Motor neuron (in vitro differentiated cells): Measurements from ENCODE around the gene DGKI. TPM values are rescaled to one million over a fixed set of nuclear protein-coding genes. Genes with fewer than 3 reads are reported as not detected.

Experiments
- ATAC-seq, 8 experiments: fragments of 200-7000 bp; cut with Tn5 transposase; replicated peaks in 6 of 8; 2 replicates each; pipeline ENCODE4 v1.8.0; 2021; ENCODE audit warnings: mild to moderate bottlenecking in 8 of 8, moderate library complexity in 8 of 8
- H3K27ac ChIP-seq, 2 donors: fragments of 250-450 bp; sonication (Bioruptor Pico); 2 replicates each; pipeline ENCODE4 v1.9.0; 2021; ENCODE audit warnings: antibody characterized with exemption in 2 of 2, mild to moderate bottlenecking in 2 of 2, moderate library complexity in 1 of 2
- H3K4me1 ChIP-seq, 2 donors: fragments of 250-450 bp; sonication (Bioruptor Pico); replicated peaks in 1 of 2; 2 replicates each; pipeline ENCODE4 v1.6.1; 2021; ENCODE audit warnings: antibody characterized with exemption in 2 of 2, mild to moderate bottlenecking in 2 of 2, moderate library complexity in 1 of 2
- H3K4me3 ChIP-seq, 5 donors: fragments of 250-450 bp; sonication (Bioruptor Pico); 2 replicates each; pipeline ENCODE4 v1.9.0; 2021; ENCODE audit warnings: antibody characterized with exemption in 5 of 5, mild to moderate bottlenecking in 5 of 5, moderate library complexity in 4 of 5
- WGBS, 10 experiments: fragments of 450-650 bp; shearing (Covaris generic); methylation state at CpG; one replicate each; pipeline ENCODE4 v1.0.0; 2022; 5-methylcytosine and 5-hydroxymethylcytosine counted together
- in situ Hi-C, 9 experiments: fragments of 400-800 bp; cut with MboI; loops; one replicate each; pipeline ENCODE4 v1.15.0; 2021; ENCODE audit warnings: low sequenced_read_pairs in 9 of 9, low pct_unique_long_range_greater_than_20kb in 2 of 9; ENCODE audit not compliant: unreplicated experiment in 9 of 9
- total RNA-seq, 8 experiments: library from RNA; unstranded; fragments of 300-600 nt; gene quantifications; 2 replicates each; pipeline versions ENCODE4 v1.2.3 to v1.2.4, GENCODE V29; 2022

The DGKI gene
- total RNA-seq, 8 experiments from 2014 or later: 0.27 to 30.3 (median 10.4) TPM

DNA sequence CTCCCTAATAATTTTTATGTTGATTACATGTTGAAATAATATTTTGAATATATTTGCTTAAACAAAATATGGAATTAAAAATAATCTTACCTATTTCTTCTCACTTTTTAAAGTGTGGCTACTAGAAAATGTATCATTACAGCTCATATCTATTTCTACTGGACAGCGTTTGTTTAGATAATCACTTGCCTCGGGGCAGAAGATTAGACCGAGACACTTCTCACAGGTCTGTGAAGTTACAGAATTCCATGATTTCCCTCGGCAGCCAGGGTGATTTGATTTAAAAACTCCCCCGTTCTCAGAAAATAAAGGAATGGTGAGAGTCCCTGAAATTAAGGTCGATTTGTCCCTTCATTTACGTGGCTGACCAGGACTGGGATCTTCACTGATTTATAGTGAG, 162.5 kb downstream of the DGKI start:
- Histone ChIP-seq H3K27ac (no peak overlapping the region), H3K4me1 (peaks cover 0 to 5% of the 10 kb centered on the region in 2 donors), H3K4me3 (no peak overlapping the region)
- WGBS, 10 experiments: 56 to 100% (median 85%) methylated on average over 2 to 6 of the region's 7 CpGs; no CpG with 5 or more reads in 1 of the 10 experiments
- in situ Hi-C loops: no loop called here
- no peak for ATAC-seq

- Histone ChIP-seq H3K27ac (no peak overlapping the region), H3K4me3 (no peak overlapping the region), H3K4me1 (peaks cover 0 to 5% of the 10 kb centered on the region in 2 donors)
- peak in 2 of 8 experiments; percentile 58 to 74 for ATAC-seq
- in situ Hi-C loops: no loop called here
These were observed 164.2 kb downstream of the DGKI start for GRCh38 chr7:137682596-137682995.

DNA sequence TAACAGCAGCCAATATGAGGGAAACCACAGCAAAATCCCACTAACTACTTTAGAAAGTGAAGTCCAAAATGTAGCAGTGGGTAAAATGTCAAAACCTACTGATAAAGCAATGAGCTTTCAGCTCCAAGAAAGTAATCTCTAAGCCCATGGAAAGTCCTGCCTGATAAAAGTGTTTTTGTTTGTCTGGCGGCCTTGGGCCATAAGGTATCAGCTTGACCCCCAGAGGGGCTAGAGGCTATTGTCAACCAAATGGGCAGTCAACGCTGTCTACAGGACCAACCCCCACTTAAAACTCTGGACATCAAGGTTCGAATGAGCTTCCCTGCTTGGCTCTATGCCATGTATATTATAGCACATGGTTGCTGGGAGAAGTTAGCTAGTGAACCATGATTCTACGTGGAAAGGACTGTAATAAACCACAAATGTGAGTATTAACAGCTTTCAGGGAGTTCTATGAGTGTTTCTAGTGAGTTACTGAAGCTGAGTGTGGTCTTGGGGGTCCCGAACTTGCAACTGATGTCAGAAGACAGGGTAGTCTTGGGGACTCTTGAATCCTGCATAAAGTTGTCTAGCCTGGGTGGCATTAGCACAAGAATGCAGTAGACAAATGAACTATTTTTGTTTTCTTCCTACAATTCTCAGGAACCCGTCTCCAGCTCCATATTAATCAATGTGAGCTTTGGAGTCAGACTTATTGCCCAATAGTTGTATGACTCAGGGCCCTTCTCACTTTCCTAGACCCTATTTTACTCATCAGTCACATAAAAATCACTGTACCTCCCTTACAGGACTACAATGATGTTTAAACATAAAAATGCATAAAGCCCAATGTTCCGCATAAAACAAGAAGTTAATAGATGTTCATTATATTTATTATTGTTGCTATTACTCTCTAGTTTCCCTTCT, 164.9 kb downstream of the DGKI start:
- ATAC-seq: peak in 3 of 8 experiments; percentile 34 to 98 (median 98)
- peaks cover 0 to 5% of the 10 kb centered on the region in 2 donors for H3K4me1 ChIP-seq
- WGBS, 10 experiments: 18 to 100% (median 68%) methylated on average over 1 to 7 of the region's 7 CpGs
- H3K4me3 ChIP-seq: no peak overlapping the region
- in situ Hi-C loops: no loop called here
- no peak overlapping the region for H3K27ac ChIP-seq

DNA sequence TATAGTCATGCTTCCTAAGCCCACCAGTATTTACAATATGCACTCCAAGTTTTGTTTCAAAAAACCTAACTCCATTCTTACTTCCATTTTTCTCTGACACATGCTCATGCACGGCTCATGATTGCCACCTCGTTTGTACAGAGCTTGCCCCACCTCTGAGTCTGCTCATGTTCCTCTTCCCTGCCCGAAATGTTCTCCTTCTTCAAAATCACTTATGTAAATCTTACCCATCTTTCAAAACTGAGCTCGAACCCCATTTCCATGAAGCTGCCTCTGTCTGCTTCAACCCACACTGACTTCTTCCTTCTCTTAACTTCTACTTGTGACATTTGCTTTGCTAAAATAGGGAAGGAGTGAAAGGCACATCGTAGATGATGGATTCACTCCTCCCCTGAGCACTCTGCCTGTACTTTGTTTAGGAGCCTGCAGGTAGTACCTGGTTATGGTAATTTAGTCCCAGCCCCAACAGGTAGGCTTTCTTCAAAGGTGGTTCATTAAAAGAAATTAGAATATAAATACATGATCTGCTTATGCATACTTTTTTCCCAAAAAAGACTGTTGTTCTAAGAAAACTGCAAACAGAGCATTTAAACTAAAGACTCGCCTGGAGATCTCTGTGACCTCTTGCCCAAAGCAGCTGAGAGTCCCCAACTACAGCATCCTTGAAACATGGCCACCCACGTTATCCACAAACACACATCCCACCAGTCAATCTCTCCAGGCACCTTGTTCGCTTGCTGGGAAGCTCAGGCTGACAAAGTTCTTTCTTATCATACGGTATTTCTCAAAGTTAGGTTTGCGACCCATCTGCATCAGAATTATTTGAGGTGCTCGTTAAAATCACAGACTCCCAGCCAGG, 172.0 kb downstream of the DGKI start:
- WGBS, 10 experiments: 41 to 100% (median 80%) methylated on average over 1 to 10 of the region's 11 CpGs
- H3K27ac ChIP-seq: no peak overlapping the region
- H3K4me3 ChIP-seq: no peak overlapping the region
- in situ Hi-C loops: loop anchor here in 6 of 9 experiments (25.0 kb wide), 3 partner anchors 138 to 338 kb away; partner anchors contain the start of gene CREB3L2 (in 4 of the 6)
- H3K4me1 ChIP-seq: peaks cover 0 to 6% of the 10 kb centered on the region in 2 donors
- no peak for ATAC-seq

DNA sequence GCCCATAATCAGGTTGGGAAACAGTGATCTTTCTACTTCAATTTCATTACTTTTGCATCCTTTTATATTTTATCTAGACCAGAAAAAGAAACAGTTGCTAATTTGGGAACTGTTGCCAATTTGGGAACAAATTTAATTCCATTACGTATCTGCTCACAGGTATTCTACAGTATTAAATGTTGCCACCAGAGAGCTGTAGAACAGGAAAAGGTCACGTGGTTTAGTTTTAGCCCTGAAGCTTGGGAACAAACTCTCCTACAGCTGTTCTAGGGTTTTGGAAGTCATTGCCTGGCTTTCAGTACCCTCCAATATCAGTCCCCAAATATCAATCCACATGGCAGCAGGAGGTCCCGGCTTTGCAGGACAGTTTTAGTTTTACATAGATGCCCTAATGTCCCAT, 172.7 kb downstream of the DGKI start:
- in situ Hi-C loops: loop anchor here in 6 of 9 experiments (25.0 kb wide), 3 partner anchors 138 to 338 kb away; partner anchors contain the start of gene CREB3L2 (in 4 of the 6)
- 24 to 100% (median 82%) methylated on average over 1 to 2 of the region's 3 CpGs for WGBS, 10 experiments
- ATAC-seq: no peak
- no peak overlapping the region for H3K4me3 ChIP-seq
- no peak overlapping the region for H3K27ac ChIP-seq
- H3K4me1 ChIP-seq: peaks cover 0 to 6% of the 10 kb centered on the region in 2 donors

- H3K4me1 ChIP-seq: peaks cover 0 to 6% of the 10 kb centered on the region in 2 donors
- H3K4me3 ChIP-seq: no peak overlapping the region
- WGBS, 10 experiments: 68 to 100% (median 96%) methylated on average over 4 to 5 of the region's 5 CpGs; no CpG with 5 or more reads in 3 of the 10 experiments
- H3K27ac ChIP-seq: no peak overlapping the region
- ATAC-seq: no peak
- in situ Hi-C loops: loop anchor here in 6 of 9 experiments (25.0 kb wide), 3 partner anchors 140 to 340 kb away; partner anchors contain the start of gene CREB3L2 (in 4 of the 6)
These were observed 174.9 kb downstream of the DGKI start for GRCh38 chr7:137671920-137672319.

GRCh38 chr7:137670222-137671064, 176.3 kb downstream of the DGKI start:
- peak in 1 of 8 experiments; percentile 14 for ATAC-seq
- in situ Hi-C loops: loop anchor here in 6 of 9 experiments (25.0 kb wide), 3 partner anchors 142 to 342 kb away; partner anchors contain the start of gene CREB3L2 (in 4 of the 6)
- no peak overlapping the region for H3K27ac ChIP-seq
- H3K4me3 ChIP-seq: no peak overlapping the region
- H3K4me1 ChIP-seq: peaks cover 0 to 6% of the 10 kb centered on the region in 2 donors
- 0 to 100% (median 79%) methylated on average over 1 to 5 of the region's 7 CpGs; no CpG with 5 or more reads in 5 of the 10 experiments for WGBS, 10 experiments

DNA sequence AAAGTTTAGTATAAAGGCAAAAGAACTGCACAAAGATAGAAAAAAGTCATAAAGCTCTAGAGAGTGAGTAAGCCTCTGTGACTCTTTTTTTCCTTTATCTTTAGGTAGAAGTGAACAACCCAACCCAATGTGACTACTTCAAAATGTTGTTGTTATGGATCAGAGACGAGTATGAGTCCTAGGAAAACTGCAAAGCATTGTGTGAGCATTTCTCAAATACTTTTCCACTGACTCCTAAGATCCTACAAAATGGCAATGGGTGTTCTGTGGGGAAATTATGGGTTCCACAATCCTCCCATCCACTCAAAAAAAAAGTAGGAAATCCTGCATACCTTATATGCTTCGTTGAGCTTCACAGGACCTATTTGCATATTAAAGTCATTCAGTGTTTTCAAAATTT, 177.1 kb downstream of the DGKI start:
- in situ Hi-C loops: loop anchor here in 6 of 9 experiments (25.0 kb wide), 3 partner anchors 143 to 343 kb away; partner anchors contain the start of gene CREB3L2 (in 4 of the 6)
- no peak for ATAC-seq
- Histone ChIP-seq H3K27ac (no peak overlapping the region), H3K4me3 (no peak overlapping the region), H3K4me1 (peaks cover 0 to 6% of the 10 kb centered on the region in 2 donors)
- 0 to 71% (median 25%) methylated on average over 1 to 2 of the region's 2 CpGs; no CpG with 5 or more reads in 1 of the 10 experiments for WGBS, 10 experiments

GRCh38 chr7:137668404-137668803, 178.4 kb downstream of the DGKI start:
- in situ Hi-C loops: loop anchor here in 6 of 9 experiments (25.0 kb wide), 3 partner anchors 144 to 344 kb away; partner anchors contain the start of gene CREB3L2 (in 4 of the 6)
- WGBS, 10 experiments: 0 to 78% (median 40%) methylated on average over 1 to 2 of the region's 2 CpGs; no CpG with 5 or more reads in 3 of the 10 experiments
- Histone ChIP-seq H3K4me3 (no peak overlapping the region), H3K27ac (no peak overlapping the region), H3K4me1 (peaks cover 0 to 6% of the 10 kb centered on the region in 2 donors)
- ATAC-seq: no peak

DNA sequence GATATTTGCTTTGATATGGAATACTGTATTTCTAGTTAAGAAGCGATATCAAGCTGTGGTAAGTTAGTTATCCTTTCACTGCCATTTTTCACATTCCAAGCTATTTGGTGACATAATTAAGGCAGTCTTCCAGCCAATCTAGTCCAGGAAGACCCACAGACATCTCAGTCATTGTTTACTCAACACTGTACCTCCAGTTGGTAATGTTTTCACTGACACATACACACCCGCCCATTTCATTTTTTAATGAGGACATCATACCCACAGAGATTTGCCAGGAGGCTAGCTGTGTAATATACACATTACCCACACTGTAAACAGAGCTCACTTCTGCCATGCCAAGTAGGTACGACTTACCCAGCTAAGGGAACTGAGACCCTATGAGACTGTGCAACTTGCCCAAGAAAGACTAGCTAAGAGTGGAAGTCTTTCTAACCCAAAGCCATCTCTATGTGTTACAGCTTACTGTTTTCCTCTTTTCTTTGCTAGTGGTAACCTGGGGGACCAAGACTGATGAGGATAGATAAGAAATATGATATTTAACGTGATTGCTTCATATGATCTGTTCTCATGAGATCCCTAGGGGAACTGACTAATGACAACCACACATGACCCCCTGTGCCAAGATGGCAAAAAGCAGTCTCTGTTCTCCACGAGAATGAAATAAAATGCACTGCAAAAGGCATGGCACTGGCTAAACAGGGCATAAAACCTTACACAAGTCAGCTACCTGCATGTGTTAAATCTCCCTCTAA, 179.0 kb downstream of the DGKI start:
- ATAC-seq: no peak
- H3K4me1 ChIP-seq: peaks cover 0 to 6% of the 10 kb centered on the region in 2 donors
- no peak overlapping the region for H3K27ac ChIP-seq
- in situ Hi-C loops: loop anchor here in 6 of 9 experiments (25.0 kb wide), 3 partner anchors 144 to 344 kb away; partner anchors contain the start of gene CREB3L2 (in 4 of the 6)
- no peak overlapping the region for H3K4me3 ChIP-seq
- WGBS, 10 experiments: 0 to 100% (median 70%) methylated on average over 1 to 5 of the region's 5 CpGs; no CpG with 5 or more reads in 1 of the 10 experiments

GRCh38 chr7:137664846-137665245, 181.9 kb downstream of the DGKI start:
- peak in 1 of 8 experiments; percentile 27 for ATAC-seq
- Histone ChIP-seq H3K4me1 (peaks cover 0 to under 1% of the 10 kb centered on the region in 2 donors), H3K4me3 (no peak overlapping the region), H3K27ac (no peak overlapping the region)
- 8 to 89% (median 44%) methylated on average over 1 to 4 of the region's 4 CpGs; no CpG with 5 or more reads in 2 of the 10 experiments for WGBS, 10 experiments
- in situ Hi-C loops: loop anchor here in 6 of 9 experiments (25.0 kb wide), 3 partner anchors 147 to 347 kb away; partner anchors contain the start of gene CREB3L2 (in 4 of the 6)
